Stimulated activated CD8-positive, alpha-beta memory T cell treated with anti-CD3 and anti-CD28 coated beads, Interleukin-15, amount 100 ng/mL, for 48 hours (primary cell): Measurements from ENCODE around the gene LPIN2.
A peak's percentile ranks its signal among the peaks of the same experiment; 100 is the strongest.
"Not testable (repeated sequence)": the region's sequence is repeated elsewhere in the genome, so short reads cannot be mapped to it uniquely, and the experiment has no call there.

ENCODE experiments used
- DNase-seq, 2 donors: peaks; one replicate each; pipeline ENCODE4 v3.0.0-alpha.2; 2020; ENCODE audit warnings: low read depth in 2 of 2

Gene LPIN2

DNA sequence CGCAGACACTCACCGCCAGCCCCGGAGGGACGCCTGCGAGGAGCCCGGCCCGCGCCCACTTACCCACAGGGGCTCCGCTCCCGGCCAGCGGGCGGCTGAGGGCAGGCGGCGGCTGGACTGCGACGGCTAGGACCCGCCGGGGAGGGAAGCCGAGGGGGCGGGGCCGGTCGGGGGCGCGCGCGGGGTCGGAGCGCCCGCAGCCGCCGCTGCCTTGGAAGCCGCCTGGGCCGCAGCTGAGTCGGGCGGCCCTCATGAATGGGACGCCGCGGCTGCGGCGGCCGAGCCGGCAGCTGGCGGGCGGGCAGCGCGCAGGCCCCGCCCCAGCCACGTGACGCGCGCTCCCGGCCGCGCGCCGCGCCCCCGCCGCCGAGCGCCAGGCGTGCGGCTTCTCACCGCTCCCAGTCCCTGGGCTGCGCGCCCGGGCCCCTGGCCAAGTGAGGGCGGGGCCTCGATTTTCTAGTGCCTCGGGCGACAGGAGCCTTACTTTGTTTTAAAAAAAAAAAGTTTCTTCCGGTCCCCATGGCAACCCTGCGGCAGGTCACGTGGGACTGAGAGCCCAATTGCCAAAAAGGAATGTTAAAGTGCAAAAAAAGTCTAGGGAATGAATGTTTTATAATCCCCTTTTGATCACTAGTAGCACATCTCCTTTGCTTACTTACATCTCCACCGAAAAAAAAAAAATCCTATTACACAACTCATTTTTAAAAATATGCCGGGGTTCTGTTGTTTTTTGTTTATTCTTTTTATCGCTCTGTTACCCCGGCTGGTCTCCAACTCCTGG lies at the start of gene LPIN2:
LPIN2 (minus strand) TSS at position 121 of the 781 bp plus-strand sequence. CDS start 52,304 bp downstream, outside the sequence.
- peak; percentile 94 to 95 for DNase-seq

GRCh38 chr18:3061581-3062312 lies 48.8 kb upstream of the LPIN2 start:
- peak; percentile 40 to 56 for DNase-seq

DNA sequence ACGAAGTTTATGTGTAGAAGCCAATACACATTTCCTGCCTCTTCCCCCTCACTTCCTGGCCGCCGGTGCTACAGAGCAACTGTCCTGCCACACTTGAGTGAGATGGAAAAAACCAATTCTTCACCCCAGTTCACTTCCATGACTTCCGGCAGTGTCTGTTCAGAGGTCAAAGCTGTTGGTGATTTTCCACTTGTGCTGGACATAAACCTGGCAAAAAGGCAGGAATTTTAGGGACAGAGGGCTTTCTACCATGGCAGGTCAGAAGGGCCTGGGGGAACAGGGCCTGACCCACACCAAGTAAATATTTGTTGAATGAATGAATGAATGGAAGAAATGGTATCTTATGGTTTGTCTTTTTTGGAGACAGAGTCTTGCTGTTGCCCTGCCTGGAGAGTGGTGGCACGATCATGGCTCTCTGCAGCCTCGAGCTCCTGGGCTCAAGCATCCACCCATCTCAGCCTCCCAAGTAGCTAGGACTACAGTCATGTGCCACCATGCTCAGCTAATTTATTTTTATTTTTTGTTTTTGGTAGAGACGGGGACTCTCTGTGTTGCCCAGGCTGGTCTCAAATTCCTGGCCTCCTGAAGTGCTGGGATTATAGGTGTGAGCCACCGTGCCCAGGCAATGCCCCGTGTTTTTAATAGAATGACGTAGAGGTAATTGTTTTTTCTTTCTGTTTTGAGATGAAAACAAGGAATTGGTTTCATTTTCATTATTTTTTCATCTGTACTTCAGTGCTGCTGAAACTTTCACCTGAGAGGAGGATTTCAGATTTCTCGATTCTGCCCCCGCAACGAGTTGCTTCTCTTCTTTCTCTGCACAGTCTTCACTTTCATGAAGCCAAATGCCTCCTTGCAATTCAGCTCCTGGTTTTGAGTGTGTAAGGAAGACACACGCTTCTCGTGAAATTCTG lies 48.0 kb upstream of the LPIN2 start:
- DNase-seq = peak in 1 of 2 donors; percentile 38

- DNase-seq = no peak
Observed at GRCh38 chr18:3059272-3059671, 46.3 kb upstream of the LPIN2 start.

- no peak for DNase-seq
Observed at GRCh38 chr18:3058328-3059191, 45.6 kb upstream of the LPIN2 start.

DNA sequence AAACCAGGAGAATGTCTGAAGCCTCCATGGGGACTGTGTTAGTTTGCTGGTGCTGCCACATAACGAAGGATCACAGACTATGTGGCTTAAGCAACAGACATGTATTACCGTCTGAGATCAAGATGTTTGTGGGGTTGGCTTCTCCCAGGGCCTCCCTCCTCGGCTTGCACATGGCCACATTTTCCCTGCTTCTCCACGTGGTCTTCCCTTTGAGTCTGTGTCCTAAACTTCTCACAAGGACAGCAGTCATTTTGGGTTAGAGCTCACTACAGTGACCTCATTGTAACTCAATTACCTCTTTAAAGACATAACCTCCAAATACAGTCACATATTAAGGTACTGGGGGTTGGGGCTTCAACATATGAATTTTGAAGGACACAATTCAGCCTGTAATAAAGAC lies 44.6 kb upstream of the LPIN2 start:
- DNase-seq = no peak

- DNase-seq = no peak
Observed at GRCh38 chr18:3056311-3056710, 43.4 kb upstream of the LPIN2 start.

- DNase-seq = no peak
Observed at GRCh38 chr18:3055816-3056215, 42.9 kb upstream of the LPIN2 start.

DNA sequence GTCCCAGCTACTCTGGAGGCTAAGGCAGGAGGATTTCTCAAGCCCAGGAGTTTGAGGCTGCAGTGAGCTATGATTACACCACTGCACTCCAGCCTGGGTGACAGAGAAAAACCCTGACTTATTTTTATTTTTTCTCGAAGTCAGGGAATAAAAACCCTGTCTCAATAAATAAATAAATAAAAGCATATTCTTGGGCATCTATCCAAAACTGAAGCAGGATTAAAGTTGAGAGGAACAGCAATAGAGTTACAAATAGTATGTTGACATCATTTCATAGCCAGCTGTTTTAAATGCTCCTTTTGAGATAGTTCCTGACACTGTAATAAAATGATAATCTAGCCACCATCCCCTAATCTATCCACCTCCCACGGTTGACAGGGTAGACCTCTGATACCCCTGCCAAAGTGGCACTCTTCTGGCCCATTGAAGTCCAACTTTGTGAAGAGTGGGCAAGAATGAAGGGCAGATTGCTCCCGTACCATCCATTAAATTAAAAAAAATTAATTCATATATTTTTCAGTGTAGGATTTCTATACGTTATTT lies 42.3 kb upstream of the LPIN2 start:
- no peak for DNase-seq

- no peak for DNase-seq
Observed at GRCh38 chr18:3054780-3055179, 41.8 kb upstream of the LPIN2 start.

- DNase-seq = no peak
Observed at GRCh38 chr18:3054214-3054613, 41.3 kb upstream of the LPIN2 start.

GRCh38 chr18:3053081-3053480 lies 40.1 kb upstream of the LPIN2 start:
- DNase-seq = no peak

GRCh38 chr18:3052411-3052758 lies 39.4 kb upstream of the LPIN2 start:
- no peak for DNase-seq

DNA sequence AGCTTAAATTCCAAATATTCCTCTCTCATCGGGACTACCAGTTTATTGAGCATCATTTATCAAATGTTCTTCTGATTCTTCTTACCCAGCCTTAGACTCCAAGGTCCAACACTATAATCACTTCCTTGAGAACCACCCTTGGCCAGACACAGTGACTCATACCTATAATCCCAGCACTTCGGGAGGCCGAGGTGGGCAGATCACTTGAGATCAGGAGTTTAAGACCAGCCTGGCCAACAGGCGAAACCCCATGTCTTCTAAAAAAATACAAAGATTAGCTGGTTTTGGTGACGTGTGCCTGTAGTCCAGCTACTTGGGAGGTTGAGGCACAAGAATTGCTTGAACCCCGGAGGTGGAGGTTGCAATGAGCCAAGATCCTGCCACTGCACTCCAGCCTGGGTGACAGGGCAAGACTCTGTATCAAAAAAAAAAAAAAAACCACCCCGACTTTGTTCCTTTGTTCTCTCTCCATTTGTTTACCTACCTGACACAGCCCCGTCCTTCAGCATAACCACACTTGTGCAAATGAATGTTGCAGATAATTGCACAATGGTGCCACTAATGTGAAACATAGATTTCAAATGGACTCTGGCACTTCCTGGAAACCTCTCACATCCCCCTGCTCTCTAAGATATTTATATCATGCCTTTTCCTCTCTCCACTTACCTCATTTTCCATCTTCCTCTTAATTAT lies 38.9 kb upstream of the LPIN2 start:
- no peak for DNase-seq

DNA sequence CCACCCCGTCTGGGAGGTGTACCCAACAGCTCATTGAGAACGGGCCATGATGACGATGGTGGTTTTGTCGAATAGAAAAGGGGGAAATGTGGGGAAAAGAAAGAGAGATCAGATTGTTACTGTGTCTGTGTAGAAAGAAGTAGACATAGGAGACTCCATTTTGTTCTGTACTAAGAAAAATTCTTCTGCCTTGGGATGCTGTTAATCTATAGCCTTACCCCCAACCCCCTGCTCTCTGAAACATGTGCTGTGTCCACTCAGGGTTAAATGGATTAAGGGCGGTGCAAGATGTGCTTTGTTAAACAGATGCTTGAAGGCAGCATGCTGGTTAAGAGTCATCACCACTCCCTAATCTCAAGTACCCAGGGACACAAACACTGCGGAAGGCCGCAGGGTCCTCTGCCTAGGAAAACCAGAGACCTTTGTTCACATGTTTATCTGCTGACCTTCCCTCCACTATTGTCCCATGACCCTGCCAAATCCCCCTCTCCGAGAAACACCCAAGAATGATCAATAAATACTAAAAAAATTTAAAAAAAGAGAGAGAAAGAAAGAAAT lies 37.0 kb upstream of the LPIN2 start:
- not testable (repeated sequence) for DNase-seq

- no peak for DNase-seq
Observed at GRCh38 chr18:3048820-3049349, 35.9 kb upstream of the LPIN2 start.

DNA sequence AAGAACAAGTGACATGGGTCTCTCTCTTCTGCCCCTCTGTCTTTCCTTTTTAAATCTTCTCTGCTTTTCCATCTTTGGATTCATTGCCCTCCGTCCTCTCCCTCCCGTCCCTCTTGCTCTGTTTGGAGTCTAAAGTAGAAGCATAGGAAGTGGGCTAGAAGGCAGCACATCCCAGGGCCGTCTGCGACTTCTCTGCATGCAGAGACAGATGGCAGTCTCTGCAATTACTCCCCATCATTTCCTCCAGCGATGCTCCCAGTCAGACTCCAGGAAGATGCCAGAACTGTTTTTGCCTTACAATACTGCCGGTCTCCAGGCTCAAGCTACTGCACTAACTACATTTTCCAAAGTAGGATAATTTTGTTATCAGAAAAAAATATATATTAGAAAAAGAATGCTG lies 35.2 kb upstream of the LPIN2 start:
- DNase-seq = no peak

DNA sequence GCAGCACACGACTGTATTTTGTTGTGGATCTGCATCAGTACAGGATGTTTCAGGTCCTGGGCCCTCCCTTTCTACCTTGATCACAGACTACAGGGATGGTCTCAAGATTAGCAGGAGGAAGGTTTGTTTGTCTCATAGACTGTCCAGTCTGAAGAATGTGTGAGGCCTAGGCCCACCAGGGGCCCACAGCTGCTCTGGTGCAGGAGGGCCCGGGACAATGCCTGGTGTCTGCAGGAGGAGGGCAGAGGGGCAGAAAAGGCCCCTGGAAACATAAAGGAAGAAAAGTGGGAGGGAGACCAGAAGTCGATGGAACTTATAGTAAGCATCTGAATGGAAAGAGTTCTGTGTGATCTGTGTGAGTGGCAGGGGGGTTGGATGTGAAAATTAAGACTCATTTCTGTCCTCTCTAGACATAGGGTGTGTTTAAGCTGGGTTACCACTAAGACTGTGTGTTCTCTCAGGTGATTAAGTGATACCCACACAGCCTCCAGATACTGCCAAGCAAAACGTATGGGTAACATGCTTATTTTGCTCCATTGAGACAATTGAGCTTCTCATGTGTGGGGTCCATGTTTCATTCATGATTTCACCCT lies 33.4 kb upstream of the LPIN2 start:
- DNase-seq = no peak

- DNase-seq = no peak
Observed at GRCh38 chr18:3044931-3045698, 32.2 kb upstream of the LPIN2 start.
